Activated CD4-positive, alpha-beta T cell treated with anti-CD3 and anti-CD28 coated beads, Interleukin-2, Interleukin-6, amounts not matched to agents 100 ng/mL and 50 ng/mL, durations not matched to agents 16 hours and 8 hours (primary cell): ENCODE data around the gene MYT1.
"Not testable (repeated sequence)": the region's sequence is repeated elsewhere in the genome, so short reads cannot be mapped to it uniquely, and the experiment has no call there.

ENCODE experiments used
- DNase-seq: peaks from one replicate; pipeline ENCODE4 v3.0.0-alpha.2; 2020

MYT1 gene

DNA sequence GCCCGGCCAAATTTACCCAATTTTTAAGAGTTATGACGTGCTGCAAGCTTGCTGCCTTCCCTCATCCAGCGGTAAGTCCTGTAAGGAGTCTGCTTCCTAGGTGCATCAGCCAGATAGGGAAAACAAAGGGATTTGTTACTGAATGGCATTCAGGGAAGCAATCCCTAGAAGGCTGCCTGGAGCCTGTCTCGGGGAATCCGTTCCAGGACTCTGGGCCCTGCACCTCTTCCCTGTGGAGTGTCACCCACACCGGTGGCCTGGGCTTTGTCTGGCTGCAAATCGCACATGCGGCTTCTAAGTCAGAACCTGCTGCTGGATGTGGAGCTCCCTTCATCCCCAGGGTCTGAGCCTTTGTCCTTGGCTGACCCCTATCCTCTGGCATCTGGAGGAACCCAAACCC is 7.0 kb downstream of the MYT1 start:
- no peak for DNase-seq

DNA sequence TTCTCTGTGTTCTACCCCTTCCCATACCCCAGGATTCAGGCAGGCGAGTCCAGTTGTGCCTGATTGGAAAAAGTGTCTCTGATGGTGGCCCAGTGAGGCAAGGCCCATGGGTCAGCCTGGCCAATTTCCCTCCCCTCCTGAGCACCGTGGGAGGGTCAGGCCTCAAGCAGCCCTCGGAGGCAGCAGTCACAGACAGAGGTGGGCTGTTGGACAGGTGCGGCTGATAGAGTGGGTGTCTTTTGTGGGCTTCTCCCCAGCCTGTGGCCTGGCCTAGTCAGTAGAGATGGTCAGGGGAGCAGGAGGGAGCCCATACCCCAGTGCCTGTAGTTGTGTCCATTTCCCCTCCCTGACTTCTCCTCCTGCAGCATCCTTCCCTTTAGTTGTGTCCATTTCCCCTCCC is 8.9 kb downstream of the MYT1 start:
- DNase-seq, result no peak

DNA sequence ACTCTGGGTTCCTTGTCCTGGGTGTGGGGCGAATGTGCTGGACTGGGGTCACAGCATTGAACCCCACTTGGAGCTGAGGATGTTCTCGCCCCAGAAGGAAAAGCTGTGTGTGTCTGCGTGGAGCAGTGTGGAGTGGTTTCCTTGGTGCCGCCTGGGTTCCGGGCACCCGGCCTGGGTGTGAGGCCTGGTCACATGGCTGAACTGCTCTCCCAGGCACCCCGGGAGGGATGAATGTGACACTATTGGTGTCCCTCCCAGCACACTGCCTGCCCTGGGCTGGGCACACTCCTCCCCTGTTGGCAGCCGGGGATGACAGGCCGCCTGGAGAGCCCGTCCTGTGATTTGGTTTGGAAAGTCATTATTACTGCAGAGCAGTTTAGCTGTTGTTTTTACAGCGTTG is 12.3 kb downstream of the MYT1 start:
- no peak for DNase-seq

DNA sequence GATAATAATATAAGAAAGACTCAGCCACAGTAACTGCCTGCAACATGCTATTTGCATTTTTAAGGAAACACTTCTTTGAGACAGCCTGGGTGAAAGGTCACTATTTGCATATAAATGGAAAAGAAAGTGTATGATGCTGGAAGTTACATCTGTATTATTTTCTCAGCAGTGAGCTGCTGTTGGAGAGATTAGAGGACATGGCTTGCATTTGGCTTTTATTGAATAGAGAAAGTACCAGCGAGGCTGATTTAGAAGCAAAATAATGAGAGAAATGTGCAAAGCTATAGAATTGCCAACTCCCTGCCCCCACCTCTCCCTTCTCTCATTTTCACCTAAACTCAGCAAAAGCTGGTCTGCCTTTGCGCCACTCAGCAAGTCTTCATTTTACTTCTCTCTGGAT is 12.7 kb downstream of the MYT1 start:
- DNase-seq, result no peak

DNA sequence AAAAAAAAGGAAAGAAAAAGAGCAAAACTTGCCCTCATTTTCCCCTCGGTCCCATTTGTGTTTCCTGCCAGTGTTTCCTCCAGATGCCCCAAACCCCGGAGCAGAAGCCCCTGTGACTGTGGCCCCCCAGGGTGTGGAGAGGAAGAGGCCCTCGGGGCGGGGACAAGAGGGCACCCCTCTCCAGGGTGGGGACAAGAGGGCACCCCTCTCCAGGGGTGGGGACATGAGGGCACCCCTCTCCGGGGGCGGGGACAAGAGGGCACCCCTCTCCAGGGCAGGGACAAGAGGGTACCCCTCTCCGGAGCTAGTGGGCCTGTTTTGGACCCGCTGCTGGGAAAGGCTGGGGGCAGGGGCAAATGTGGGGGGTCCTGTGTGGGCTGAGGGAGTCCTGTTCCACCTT is 13.1 kb downstream of the MYT1 start:
- DNase-seq, result no peak

DNA sequence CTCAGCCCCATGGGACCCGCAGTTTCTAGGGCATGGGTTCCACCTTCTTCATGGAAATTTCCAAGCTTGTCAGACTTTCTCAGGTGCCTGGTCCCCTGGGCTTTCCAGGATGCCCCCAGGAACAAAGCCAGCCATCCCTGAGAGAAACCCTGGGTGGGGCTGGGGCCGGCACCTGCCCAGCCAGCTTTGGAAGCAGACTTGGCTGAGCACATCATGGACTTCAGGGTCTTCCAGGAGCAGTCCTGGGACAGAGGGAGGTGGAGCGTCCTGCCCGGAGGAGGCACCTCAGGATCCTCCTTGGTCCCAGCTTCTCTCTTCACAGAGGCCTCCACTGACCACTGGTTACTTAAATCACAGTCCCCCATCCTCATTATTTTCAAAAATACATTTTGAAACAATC is 13.5 kb downstream of the MYT1 start:
- no peak for DNase-seq

DNA sequence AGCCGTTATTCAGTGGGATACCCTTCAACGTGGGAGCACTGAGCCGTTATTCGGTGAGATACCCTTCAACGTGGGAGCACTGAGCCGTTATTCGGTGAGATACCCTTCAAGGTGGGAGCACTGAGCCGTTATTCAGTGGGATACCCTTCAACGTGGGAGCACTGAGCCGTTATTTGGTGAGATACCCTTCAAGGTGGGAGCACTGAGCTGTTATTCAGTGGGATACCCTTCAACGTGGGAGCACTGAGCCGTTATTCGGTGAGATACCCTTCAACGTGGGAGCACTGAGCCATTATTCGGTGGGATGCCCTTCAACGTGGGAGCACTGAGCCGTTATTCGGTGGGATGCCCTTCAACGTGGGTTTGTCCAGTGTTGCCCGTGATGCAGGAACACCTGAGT is 14.7 kb downstream of the MYT1 start:
- not testable (repeated sequence) for DNase-seq

DNA sequence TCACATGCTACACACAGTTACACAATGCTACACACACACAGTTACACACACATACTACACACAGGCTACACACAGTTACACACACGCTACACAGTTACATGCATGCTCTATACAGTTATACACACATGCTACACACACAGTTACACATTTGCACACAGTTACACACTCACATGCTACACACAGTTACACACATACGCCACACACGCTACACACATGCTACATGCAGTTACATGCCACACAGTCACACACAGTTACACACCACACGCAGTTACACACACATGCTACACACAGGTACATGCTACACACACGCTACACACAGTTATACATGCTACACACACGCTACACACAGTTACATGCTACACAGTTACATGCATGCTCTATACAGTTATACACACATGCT is 15.6 kb downstream of the MYT1 start:
- no peak for DNase-seq

DNA sequence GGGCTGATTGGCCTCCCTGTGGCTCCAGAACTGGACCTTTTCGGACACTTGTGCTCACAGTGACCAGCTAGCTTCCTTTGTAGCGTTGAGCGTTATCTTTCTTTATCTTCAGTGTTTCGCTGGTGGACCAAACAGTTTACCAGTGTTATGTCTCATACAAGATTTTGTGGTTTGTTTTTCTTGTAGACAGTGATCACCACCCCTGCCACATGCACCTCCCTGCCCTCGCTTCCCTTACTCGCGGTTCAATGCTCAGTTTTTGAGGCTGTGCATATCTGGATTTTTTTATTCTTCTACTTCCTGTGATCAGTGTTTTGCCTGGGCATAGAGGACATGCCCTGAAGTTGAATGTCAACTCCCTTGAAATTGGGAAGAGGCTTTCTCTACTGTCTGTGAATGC is 16.4 kb downstream of the MYT1 start:
- DNase-seq, result no peak

DNA sequence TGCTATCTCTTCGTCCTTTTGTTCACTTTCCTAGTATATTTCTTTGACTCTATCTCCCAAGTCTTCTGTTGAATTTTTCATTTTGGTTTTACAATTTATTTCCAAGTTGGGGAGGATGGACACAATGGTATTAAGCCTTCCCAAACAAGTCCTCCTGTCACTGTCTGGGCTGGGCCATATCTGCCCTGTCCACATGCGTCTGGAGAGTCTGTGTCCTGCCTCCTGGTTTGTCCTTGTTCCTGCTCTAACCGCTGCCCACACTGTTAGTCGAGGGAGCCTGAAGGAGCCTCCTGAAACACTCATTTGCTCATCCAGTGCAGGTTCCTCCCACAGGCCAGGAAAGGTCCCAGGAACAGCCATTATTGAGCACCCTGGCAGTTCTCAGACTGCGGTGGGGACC is 17.1 kb downstream of the MYT1 start:
- DNase-seq, result no peak

DNA sequence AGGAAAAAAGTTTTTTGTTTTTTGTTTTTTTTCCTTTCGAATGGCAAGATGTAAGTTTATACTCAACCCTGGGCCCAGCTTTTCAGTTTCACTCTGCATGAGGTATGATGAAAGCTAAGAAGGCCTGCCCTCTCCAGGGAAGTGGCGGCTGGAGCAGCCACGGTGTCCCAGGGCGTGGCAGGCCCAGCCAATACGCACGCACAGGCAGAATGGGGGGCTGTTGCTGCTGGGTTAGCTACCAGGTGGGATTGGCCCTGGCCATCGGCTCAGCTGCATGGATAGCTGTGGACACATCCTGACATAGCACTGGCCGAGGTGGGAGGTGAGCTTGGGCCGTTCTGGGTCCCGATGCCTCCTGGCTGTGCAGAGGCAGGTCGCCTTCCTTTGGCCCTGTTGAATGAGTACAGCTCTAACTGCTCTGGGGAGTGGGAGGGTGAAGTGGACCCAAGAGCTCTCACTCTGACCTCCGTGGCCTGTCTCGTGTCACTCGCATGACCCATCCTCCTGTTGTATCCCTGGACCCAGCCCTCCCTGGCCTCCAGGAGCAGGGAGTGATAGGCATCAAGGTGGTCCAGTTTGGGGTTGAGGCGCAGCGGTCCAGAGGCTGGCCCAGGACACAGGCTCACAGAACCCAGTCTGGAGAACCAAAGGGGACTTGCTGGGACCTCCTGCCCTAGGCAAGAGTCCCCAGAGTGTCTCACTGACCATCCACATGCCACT is 18.1 kb downstream of the MYT1 start:
- DNase-seq, result no peak

DNA sequence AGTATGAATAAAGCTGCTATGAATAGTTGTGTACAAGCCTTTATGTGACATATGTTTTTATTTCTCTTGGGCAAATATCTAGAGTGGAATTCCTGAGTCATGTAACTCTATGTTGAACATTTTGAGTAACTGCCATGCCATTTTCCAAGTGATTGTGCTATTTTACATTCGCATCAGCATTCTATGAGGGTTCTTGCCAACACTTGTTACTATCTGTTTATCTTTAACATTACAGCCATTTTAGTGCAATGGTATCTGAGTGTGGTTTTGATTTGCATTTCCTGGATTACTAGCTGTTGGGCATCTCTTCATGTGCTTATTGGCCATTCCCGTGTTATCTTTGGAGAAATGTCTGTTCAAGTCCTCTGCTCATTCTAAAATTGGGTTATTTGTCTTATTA is 19.1 kb downstream of the MYT1 start:
- no peak for DNase-seq

DNA sequence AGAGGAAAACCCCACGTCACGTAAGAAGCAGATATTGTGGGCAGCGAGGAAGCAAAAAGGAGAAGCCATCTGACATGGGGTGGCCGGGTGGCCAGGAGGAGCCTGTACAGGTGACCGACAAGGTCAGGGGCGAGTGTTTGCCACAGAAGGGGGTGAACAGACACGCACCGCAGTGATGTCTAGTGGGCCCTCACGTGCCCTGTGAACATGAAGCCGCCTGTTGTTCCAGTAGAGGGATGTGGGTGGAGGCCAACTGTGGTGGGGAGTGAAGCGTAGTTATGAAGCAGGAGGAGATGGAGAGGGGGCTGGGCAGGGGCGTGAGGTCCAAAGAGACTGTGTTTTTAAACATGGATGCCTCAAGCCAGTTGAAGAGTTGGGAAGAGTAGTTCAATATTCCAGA is 20.5 kb downstream of the MYT1 start:
- no peak for DNase-seq

DNA sequence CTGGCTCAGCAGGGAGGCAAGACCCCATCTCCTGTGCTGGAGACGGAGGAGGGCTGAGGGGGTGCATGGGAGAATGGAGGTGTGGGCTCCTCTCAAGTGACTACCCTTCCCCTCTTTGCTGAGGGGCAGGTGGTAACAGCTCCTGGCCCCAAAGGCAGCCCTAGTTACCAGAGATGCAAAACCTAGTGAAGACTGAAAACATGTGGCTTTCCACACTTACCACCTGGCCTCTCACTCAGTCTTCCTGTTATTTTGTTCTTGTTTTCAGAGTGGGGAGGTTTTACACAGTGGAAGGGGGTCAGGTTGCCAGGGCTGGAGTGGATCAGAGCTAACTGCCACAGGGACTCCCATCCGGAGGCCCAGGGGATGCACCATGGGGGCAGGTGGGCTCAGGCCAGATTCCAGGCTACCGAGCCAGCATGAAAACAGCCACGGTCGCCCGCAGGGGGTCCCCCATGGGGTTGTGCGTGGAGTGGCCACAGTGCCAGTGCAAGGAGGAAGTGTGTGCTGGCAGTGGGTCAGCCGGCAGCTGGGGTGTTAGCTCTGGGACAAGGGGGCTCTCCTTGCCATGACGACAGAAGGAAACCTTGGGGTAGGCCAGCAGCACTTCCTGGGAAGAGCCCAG is 21.1 kb downstream of the MYT1 start:
- DNase-seq, result no peak

DNA sequence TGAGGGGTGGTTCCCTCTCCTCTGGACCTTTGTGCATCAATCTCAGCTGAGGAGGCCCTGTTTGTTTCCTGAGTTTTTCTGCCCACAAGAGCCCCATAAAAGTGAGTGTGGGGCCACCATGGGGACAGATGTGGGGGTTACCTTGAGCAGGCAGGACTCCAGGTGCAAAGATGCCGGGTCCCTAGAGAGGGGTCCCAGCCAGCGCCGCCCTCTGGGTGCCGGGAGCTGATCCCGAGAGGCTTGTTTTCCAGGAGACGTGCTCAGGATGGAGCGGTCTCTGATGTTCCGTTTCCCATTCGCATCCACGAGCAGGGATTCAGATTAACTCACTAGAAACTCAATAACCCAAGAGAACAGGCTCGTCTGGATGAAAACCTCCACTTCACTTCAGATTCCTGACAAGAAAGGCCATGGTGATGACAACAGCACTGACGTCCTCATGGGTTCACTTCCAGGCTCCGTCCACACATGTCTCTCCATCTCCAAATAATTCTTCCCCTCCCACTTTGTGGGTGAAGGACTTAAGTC is 21.9 kb downstream of the MYT1 start:
- DNase-seq, result no peak

DNA sequence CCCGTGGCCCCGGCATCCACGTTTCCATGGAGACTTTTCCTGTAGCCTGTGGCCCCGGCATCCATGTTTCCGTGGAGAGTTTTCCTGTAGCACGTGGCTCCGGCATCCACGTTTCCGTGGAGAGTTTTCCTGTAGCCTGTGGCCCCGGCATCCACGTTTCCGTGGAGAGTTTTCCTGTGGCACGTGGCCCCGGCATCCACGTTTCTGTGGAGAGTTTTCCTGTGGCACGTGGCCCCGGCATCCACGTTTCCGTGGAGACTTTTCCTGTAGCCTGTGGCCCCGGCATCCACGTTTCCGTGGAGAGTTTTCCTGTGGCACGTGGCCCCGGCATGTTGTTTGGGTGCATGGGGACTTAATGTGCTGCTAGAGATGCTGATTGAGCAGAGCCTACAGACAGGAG is 23.0 kb downstream of the MYT1 start:
- not testable (repeated sequence) for DNase-seq

DNA sequence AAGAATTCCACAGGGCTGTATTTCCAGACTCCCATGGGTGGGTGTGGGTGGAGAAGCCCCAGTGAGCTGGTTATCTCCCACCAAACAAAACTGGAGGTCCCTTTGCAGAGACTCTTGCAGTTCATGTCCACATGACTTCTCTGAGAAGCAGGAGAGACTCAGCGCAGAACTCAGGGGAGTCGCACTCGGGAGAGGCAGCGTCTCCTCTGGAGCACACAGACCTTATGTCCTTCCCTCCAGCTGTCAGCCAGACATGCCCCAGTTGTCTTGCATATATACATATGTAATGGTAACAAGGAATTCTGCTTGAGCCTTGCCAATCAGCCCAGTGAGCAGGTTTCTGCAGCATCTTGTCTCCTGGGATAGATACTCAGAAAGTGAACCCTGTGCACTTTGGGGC is 23.8 kb downstream of the MYT1 start:
- DNase-seq, result no peak

DNA sequence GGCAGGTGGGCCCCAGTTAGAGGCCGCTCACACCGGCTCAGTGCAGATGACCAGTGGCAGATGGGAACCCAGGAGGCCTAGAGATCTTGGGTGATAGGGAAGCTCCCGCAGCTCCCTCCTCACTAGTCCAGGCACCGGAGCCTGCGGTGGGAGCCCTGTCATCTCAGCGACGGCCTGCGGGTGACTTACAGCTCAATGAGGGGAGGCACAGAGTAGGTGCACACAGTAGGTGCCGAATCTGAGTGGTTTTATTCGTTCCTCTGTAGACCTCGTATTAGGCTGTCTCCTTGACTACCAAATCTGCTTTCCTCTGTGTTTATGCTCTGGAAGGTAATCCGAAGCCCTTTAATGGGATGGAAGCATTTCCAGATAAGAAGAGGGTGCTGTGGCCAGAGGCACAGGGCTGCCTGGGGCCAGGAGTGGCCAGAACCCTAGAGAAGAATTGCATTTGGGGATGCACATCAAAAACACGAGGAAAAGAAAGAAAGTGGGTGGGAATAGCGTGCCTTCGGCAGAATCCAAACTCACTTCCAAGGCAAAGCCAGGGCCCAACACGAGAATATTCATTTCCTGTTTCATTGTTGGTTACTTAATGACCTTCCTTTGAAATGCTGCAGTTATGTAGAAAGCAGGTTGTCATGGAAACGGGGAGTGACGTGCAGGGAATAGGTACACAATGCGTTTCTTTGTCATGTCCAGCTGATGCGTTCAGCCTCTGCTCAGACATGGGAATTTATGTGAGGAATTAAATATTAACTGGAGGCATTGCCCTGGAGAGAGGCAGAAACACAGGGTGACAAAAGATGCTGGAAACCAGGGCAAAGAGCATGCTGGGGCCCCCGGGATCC is 24.7 kb downstream of the MYT1 start:
- no peak for DNase-seq

DNA sequence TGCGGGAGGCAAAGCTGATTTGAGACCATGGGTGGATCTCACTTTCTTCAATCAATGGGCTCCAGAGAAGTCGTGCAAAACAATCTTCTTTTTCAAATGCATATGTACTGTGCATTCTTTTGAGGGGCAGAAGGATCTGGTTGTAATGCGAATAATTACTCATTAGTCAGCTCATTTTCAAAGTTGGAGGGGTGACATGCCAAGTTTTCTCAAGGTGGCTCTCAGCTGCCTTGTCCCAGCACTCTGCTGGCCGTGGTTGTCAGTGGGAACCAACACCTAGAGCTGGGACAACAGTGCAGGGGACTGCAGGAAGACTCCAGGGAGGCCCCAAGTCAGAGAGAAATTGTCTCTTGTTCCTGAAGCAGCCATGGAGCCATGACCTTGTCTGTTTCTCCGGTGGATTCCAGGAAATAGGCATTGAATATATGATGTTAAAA is 25.3 kb downstream of the MYT1 start:
- no peak for DNase-seq

DNA sequence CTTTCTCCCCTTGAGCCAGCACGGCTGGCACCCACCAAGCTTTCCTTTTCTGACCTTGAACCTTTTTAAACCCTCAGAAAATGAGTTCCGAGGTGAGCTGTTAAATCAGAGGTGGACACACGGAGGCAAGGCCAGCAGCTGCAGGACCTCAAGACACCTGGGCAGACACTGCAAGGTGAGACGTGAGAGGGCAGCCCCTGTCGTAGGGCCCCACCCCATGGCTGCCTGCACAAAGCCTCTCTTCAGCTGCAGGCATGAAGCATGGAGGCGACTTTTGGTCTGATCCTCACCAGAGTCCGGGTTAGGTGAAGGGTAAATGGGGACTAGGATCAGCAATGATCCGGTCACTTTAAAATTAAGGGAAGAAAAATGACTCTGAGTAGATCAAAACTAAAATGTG is 25.7 kb downstream of the MYT1 start:
- no peak for DNase-seq

DNA sequence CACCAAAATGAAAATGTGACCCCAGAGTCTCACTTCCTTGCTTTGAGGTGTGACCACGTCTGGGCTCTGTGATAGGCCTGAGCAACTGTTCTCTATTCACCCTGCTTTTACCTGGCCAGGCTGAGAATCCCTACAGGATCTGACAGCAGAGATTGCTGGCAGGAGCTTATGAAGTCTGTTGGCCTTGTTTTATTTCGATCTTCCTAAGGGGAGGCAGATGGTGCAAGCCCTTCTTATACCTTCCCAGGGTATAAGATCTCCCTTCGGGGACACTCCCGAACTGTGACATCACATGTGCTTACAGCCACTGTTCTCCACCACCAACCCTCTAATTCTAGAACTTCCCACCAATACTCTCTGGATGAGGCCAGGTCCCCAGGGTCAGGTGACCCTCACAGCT is 26.8 kb downstream of the MYT1 start:
- no peak for DNase-seq

DNA sequence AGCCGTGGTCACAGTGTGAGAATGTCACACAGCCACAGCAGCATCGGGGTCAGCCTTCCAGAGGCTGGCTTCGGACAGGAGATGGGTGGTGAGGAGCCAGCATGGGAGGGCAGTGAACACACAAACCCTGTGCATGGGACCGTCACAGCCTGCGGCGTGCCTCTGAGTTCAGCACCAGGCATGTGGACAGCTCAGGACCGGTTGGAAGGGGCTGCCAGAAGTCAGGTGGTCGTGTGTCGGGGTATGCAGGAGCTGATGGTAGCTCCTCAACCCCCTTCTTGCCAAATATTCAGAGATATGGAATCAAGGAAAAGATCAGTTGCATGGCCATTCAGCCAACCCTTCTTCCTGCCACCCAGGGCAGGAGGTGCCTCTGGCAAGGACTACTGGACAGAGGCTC is 28.2 kb downstream of the MYT1 start:
- no peak for DNase-seq

DNA sequence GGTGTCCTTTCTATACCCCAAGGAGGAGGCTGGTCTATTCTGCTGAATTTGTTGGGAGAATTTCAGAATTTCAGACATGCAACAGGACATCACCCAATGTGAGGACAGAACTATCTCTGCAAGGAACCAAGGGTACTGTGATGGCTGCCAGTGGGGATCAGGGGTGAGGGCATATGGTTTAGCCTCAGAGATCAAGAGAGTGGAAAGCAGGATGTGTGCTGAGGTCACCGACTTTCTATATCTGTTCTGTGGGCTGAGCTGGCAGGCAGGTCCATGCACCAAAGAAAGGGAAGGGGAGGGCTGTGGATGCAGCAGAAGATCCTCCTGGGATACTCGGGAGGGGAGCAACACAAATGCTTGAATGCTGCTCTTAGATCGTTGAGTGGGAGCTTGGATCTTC is 28.8 kb downstream of the MYT1 start:
- DNase-seq, result no peak

DNA sequence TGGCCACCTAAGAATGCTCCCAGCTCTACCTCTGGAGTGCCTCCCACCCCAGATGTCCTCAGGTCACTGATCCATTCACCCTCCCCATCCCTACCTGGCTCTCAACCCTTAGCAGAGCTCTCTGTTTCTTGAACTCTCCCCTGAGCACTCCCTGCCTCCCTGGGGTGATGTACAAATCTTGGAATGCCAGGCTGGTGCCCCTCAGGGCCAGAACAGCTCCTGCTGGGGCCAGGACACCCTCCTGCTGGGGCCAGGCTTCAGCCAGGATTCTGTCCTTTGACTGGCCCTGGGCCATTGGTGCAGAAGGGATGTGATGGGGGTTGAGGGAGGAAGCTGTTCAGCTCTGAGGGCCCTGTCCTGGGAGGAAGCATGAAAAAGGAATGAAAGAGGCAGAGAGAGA is 30.0 kb downstream of the MYT1 start:
- no peak for DNase-seq
